NOMO-1 treated with dmso at 0.1 percent for 144 hours (cell line): ENCODE measurements around the gene DISP3.

Experiments
- DNase-seq: peaks from one replicate; lab custom pipeline; 2025; ENCODE audit not compliant: unreplicated experiment; lab: John Stamatoyannopoulos, UW

DISP3 gene

DNA sequence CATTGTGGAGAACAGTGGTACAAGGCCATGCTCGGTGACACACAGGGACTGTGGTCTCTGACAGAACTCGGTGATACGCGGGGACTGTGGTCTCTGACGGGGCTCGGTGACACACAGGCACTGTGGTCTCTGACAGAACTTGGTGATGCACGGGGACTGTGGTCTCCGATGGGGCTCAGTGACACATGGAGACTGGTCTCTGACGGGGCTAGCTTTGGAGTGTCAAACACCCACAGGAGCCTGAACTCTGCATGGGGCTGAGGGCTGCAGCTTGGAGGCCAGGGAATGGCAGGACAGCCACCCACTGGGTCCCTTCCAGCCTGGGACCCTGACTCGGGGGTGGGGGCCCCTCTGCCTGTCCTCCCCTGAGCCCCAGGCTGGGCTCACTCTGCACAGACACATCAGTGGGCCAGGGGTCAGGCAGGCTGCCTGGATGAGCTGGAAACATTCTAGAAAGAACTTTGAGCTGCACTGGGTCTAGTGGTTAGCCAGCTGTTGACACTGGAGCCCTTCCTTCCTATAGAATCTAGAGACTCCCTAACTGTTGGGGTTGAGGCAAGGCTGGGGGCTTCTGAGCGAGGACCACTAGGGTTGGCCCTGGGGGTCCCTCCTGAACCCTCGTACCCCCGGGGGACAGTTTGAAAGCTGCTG, 49.8 kb downstream of the DISP3 start:
- no peak for DNase-seq

DNA sequence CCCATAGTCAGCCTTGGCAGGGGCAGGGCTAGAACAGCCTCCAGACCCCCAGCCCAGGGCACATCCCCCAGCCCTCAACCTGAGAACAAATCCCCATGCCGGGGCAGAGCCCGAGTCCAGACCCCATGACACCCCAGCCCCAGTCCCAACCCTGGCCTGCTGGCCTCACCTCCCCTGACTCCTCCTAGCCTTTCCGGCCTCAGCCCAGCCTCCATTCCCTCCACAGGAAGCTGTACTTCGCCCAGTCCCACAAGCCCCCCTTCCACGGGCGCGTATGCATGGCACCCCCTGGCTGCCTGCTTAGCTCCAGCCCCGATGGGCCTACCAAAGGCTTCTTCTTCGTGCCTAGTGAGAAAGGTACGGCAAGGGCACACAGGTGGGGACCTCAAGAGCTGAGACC, 50.4 kb downstream of the DISP3 start:
- no peak for DNase-seq

DNA sequence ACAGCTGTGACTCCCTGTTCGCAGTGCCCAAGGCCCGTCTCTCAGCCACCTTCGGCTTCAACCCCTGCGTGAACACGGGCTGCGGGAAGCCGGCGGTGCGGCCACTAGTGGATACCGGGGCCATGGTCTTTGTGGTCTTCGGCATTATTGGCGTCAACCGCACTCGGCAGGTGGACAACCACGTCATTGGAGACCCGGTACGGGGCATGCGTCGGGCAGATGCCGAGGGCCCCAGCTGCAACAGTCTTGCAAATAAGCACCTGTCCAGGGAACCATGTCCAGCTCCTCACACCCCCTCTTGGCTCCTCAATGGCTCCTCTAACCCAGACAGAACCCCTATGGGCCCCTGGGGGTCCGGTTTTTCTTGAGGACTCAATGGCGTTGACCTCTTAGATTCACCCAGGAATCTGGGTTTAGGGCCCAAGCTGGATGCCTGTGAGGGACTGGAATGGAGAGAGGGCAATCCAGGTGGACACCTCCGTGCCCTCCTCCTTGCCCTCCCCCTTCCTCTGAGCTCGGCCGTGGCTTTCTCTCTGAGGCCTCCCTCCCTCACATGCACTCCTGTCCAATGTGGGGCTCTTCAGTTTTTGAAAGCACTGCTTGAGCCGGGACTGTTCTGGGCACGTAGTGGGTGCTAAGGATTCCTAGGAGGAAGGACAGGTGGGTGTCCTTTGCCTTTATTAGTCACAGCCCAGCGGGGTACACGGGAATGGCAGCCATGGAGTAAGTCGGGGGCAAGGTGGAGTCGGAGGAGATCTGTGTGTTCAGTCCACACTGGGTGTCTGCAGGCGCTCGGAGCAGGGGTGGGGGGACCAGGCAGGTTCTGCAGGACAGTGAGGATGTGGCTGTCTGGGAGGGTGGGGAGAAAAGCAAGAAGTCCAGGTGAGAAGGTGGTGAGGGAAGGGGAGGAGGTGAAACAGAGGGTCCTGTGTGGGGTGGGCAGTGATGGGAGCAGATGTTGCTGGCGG, 51.1 kb downstream of the DISP3 start:
- DNase-seq = no peak

DNA sequence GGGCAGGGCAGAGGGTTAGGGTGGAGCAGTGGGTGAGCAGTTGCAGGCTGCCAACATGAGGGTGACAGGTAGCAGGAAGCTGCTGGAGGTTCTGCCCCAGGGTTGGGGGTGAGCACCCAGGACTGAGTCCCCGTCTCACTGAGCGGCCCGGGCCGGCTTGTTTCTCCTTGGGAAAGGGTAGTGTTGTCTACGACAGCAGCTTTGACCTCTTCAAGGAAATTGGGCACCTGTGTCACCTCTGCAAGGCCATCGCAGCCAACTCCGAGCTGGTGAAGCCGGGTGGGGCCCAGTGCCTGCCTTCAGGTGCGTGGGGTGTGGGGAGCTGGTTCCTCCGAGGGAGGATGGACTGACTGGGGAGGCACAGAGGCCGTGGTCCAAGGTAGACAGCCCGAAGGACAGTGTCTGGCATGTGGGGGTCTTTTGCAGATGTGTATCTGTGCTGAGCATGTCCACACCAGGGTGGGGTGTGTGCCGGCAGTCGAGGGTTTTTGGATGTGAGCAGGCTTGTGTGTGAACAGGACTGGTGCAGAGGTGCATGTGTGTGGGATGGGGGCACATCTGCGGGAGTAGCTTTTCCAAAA, 51.9 kb downstream of the DISP3 start:
- no peak for DNase-seq

DNA sequence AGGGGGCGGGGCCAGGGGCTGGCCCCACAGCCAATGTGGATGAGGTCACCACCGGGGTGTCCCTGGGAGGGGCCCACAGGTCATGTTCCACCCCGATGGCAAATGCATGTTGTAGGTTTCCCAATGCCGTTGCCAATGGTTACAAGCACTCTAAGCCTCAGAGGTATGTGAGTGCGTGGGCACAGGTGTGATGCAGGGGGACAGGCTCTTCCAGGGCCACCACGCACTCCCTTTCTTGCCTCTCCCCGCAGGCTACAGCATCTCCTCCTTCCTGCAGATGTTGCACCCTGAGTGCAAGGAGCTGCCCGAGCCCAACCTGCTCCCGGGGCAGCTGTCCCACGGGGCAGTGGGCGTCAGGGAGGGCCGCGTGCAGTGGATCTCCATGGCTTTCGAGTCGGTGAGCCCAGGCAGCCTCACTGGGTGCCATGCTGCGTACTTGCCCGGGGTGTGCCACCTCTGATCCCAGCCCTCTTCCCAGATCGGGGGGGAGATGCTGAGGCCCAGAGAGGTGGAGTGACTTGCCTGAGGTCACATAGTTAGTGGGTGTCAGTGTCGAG, 52.4 kb downstream of the DISP3 start:
- DNase-seq = no peak

DNA sequence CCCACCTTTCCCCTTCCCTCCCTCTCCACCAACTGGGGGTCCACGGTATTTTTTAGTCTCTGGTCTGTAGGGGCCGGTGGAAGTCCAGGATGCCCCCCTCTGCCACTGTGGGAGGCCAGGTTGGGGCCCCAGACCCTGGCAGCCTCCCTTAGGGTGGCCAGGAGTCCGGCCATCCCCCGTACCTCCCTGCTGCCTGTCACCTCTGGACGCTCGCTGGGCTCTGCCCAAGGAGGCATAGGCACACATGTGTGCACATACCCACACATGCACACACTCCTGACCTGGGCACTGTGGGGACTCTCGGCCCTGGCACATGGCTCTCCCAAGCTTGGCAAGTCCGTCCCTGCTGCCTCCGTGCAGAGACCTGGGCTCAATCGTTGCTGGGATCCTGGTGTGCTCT, 53.0 kb downstream of the DISP3 start:
- no peak for DNase-seq

DNA sequence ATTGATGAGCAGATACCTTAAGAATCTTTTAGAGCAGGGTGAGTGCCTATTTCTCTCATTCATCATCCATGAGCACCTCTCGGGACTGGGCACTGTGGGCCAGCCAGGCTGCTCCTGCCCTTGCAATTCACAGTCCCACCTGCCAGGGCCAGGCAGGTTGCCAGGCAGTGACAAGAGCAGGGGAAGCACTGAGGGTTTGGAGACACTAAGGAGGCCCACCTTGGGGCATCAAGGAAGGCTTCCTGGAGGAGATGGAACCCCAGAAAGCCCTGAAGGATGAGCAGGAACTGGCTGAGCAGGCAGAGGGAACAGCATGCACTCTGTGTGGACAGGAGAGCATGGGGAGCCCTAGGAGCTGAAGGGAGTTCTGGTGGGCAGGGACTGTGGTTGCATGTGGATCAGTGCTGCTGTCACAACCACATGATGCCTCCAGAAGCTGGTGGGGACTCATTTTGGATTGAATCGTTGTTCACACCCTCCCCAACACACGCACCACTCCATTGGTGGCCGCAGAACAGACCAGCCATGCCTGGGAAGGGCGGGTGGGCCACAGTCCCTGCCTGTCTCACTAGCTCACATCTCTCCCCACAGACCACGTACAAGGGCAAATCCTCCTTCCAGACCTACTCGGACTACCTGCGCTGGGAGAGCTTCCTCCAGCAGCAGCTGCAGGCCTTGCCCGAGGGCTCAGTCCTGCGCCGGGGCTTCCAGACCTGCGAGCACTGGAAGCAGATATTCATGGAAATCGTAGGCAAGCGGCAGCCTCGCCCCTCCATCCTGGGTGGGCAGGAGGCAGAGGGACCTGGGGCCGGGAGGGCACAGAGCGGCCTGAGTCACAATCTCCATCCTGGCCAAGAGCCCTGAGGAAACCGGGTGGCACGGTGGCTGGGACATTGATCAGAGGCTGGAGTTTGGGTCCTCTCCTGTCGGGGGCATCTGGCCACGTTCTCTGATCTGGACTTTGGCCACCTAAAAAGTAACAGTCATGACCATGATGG, 55.1 kb downstream of the DISP3 start:
- DNase-seq = no peak

DNA sequence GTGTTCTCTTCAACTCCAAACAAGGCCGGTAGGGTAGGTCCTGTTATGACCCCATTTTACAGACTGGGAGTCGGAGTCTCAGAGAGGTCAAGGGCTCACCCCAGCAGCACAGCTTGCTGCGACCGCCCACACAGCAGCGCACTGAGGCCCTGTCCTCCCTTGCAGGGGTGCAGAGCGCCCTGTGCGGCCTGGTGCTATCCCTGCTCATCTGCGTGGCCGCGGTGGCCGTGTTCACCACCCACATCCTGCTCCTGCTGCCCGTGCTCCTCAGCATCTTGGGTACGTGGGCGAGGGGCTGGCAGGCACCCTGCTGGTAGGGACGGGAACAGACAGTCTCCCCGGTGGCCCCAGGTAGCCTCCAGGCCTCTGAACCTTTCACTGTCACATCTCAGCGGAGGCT, 55.9 kb downstream of the DISP3 start:
- DNase-seq = no peak

DNA sequence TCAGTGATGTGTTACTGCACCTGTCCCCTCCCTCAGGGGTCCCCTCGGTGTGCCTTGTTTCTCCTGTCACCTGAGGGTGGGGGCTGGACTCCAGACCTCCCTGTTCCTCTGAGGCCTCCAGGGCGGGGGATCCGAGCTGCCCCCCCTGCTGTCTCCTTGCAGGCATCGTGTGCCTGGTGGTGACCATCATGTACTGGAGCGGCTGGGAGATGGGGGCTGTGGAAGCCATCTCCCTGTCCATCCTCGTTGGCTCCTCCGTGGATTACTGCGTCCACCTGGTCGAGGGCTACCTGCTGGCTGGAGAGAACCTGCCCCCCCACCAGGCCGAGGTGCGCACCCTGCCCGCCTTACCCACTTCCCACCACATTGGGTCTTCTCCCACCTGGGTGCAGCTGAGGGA, 56.4 kb downstream of the DISP3 start:
- no peak for DNase-seq

DNA sequence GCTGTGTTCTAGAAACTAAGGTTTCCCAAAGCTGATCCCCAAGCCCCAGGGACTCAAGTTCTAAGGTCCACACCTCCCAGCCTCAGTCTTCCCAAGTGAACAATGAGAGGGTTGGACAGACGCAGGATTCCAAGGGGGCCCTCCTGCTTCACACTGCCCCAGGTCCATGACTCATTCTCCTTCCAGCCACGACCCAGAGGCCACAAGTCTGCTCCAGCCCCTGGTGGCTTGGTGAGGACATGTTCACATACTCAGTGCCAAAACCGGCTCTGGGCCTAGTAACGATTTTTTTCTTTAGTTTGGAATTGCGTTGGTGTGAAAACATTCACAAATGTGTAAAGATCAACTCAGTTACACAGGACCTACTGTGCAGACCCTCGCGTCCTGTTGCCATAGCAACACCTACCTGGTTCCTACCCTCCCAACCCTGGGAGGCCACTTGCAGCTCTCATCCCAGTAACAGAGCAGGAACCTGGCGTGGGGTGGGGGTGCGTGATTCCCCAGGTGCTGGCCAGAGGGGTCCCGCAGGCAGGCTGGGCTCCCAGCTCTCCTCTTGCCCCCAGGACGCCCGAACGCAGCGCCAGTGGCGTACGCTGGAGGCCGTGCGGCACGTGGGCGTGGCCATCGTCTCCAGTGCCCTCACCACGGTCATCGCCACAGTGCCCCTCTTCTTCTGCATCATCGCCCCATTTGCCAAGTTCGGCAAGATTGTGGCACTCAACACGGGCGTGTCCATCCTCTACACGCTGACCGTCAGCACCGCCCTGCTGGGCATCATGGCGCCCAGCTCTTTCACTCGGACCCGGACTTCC, 57.0 kb downstream of the DISP3 start:
- no peak for DNase-seq

DNA sequence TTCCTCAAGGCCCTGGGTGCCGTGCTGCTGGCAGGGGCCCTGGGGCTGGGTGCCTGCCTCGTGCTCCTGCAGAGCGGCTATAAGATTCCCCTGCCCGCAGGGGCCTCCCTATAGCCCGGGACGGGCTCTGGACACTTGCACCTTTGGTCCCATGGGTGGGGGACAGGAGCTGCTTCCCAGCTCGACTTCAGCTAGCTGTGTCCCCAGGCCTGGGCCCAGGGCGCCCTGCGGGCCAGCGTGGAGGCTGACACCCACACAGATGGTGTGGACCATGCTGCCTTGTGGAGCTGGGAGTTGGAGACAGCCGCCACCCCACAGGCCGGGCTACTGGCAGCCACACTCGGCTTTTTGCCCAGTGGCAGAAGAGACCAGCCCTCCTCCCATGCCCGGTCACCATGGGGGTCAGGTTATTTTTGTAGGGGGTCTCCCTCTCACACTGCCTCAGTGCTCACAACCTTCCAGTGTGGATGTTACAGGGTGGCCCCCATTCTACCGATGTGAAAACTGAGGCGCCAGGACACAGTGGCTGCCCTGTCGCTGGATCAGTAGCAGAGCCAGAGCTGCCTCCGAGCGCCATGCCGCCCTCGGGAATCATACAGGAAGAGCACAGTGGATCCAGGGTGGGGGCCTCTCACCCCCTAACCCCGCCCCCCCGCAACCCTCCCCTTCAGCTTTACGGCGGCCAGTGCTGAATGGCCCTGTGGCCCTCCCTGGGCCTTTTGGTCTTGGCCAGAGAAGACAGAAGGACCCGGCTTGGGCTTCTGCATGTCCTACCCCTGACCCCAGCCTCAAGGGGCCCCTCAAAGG, 57.8 kb downstream of the DISP3 start:
- no peak for DNase-seq

DNA sequence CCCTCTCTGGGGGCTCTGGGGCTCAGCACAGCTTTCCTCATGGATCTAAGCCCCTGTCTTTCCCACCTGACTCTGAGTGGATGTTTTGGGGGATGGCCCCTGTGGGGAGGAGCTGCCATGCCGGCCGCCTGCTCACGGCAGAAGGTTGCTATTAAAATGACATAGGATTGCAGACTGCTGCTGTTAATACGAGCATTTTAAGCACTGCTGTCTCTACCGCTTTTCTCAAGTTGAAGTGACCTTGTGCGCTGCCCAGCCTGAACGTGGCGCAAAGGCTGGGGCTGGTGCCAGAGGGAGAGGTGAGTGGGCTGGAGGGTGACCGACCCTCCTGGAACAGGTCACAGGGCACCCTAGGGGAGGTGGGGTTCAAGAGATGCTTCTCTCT, 58.4 kb downstream of the DISP3 start:
- DNase-seq = no peak

DNA sequence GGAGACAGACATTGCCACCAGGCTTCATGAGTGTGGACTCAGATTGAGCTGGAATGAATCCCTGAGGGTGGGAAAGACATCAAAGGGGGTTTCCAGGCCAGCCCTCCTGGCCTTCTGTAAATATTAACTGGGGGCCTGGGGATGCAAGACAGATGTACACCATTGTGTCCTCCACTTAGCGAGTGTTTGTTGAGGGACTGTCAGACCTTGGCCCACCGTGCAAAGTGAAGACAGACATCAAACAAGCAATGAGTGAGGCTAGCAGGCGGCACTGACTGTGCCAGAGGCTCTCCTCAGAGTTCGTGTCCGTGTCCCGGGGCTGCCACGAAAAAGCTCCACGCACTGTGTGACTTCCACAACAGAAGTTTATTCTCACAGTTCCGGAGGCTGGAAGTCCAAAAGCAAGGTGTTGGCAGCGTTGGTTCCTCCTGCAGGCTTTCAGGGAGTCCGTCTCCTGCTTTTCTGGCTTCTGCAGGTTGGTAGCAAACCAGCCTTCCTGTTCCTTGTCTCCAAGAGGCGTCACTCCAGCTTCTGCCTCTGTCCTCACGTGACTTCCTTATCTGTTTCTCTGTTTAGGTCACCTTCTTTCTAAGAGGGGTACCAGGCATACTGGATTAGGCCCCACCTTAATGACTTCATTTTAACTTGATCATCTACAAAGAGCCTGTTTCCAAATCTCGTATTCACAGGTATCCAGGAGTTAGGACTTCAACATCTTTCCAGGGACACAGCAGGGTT, 59.1 kb downstream of the DISP3 start:
- no peak for DNase-seq

DNA sequence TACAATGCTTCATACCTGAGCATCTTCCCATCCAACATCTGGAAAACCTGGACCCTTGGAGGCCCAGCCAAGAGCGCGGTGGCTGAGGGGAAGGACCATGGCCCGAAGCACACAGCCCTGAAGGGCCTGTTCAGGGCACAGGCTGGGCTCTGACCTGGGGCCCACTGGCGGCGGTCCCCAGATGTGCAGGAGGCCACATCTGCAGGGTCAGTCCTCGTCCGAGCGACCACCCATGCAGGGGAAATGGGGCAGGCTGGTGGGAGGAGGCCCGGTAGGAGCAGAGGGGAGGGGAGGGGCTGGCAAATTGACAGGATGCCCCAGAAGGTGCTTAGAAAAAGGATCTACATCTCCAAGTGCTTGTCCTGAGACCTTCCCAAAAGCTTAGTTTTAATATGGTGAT, 59.9 kb downstream of the DISP3 start:
- no peak for DNase-seq

DNA sequence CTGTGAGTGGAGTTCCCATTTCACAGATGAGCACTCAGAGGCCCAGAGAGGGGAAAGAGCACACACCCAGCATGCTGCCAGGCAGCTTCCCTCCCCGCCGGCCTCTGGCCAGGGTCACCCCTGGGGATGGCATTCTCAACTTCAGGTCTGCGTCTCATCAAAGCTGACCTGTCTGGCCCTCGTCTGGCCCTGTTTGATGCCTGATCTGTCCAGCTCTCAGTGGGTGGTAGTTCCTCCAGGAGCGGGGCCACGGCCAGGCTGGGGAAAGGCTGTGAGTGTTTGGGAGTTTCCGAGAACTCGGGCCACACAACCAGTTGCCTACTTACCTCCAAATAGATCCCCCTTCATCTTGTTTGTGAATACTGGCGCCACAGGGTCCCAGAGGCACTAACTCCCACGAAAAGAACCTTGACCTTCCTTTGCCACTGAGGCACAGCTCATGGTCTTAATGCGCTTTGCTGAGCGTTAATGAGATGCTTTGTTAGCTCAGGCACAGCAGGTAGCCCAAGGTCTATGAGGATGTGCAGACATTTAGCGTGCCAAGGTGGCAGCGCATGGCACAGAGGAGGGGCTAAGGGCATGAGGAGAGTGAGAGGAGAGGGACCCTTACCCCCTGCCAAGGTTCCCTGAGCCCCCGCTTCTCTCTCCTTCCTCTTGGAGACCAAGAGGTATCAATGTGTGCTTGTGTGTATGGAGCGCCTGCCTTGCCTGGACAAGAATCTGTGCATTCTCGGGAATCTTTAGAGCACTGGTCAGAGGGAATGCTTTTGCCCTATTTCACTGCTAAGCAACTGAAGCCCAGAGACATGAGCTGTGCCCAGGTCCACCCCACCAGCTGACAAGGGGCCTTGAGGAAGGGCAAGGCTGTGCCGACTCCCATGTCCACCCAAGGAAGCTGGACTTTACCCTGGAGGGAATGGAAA, 61.2 kb downstream of the DISP3 start:
- DNase-seq = no peak

DNA sequence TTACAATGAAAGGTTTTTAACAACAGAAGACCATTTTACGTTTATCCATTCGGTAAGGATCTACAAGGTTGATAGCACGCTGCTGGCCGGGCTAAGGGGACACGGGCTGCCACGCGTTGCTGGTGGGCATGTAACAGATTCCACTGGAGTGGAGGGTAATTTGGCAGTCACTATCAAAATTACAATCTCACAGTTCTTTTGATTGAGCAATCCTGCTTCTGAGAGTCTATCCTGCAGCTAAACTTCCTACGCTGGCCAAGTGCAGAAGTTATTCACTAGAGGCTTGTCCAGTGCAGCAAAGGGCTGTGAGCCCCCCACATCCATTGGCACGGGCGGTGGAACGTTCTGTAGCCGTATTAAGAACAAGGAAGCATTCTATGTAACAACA, 61.8 kb downstream of the DISP3 start:
- no peak for DNase-seq

DNA sequence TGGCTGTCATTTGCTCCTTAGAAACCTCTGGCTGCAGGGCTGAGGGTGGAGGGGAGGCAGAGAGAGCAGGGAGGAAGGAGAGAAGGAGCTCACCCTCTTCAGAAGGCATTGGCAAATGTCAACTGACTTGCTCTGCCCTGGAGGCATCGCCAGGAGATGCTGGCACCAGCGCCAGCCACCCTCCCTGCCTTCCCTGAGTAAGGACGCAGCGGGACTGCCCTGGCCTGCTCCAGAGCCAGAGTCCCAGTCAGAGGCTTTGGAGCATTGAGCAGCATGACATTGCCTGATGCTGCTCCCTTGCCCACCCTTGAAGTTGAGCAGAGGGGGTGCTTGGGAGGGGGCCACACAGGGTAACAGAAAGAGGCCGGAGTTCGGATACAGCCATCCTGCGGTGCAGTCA, 62.3 kb downstream of the DISP3 start:
- DNase-seq = no peak
